Brain microvascular endothelial cell (primary cell): ENCODE results near the gene GJB3.

Source experiments
- DNase-seq: peaks from one replicate; pipeline ENCODE4 v3.0.0-alpha.2; 2020
- H3K27ac ChIP-seq: fragments of 250-450 bp; sonication (Bioruptor Pico); 2 replicates; pipeline ENCODE4 v1.5.1; 2020; ENCODE audit warnings: mild to moderate bottlenecking, moderate library complexity
- H3K27me3 ChIP-seq: fragments of 250-450 bp; sonication (Bioruptor Pico); replicated peaks from 2 replicates; pipeline ENCODE4 v1.5.1; 2020; ENCODE audit warnings: mild to moderate bottlenecking
- H3K36me3 ChIP-seq: fragments of 250-450 bp; sonication (Bioruptor Pico); replicated peaks from 2 replicates; pipeline ENCODE4 v1.5.1; 2020; ENCODE audit warnings: mild to moderate bottlenecking
- H3K4me3 ChIP-seq: 2 replicates; pipeline ENCODE4 v1.5.1; 2011; ENCODE audit warnings: low read depth, mild to moderate bottlenecking, control low read depth, low read length, moderate library complexity
- CTCF ChIP-seq: IDR thresholded peaks from 2 replicates; pipeline ENCODE4 v1.5.1; 2011; ENCODE audit warnings: low read depth, mild to moderate bottlenecking, moderate library complexity, low read length, control low read depth, inconsistent platforms; ENCODE audit errors: missing control alignments
- in situ Hi-C: cut with HindIII; loops from 2 replicates; pipeline ENCODE4 v1.10.0; 2017; ENCODE audit warnings: low sequenced_read_pairs, low pct_ligation_motif_present

Gene GJB3

GRCh38 chr1:34742667-34743270 is 38.2 kb upstream of the GJB3 start:
- in situ Hi-C loops: no loop called here
- peak; percentile 46 for DNase-seq

GRCh38 chr1:34743775-34744174 is 37.2 kb upstream of the GJB3 start:
- no peaks in the 10 kb centered on the region for H3K27me3 ChIP-seq
- DNase-seq: no peak
- no peaks in the 10 kb centered on the region for H3K36me3 ChIP-seq
- TF ChIP-seq CTCF: no peak
- H3K27ac ChIP-seq: no peak overlapping the region
- in situ Hi-C loops: no loop called here
- no peak overlapping the region for H3K4me3 ChIP-seq

More at GRCh38 chr1:34742667-34743270, 38.2 kb upstream of the GJB3 start:
- Histone ChIP-seq H3K27me3 (no peaks in the 10 kb centered on the region), H3K27ac (no peak overlapping the region), H3K4me3 (no peak overlapping the region), H3K36me3 (no peaks in the 10 kb centered on the region)
- peak; percentile 96 for TF ChIP-seq CTCF

DNA sequence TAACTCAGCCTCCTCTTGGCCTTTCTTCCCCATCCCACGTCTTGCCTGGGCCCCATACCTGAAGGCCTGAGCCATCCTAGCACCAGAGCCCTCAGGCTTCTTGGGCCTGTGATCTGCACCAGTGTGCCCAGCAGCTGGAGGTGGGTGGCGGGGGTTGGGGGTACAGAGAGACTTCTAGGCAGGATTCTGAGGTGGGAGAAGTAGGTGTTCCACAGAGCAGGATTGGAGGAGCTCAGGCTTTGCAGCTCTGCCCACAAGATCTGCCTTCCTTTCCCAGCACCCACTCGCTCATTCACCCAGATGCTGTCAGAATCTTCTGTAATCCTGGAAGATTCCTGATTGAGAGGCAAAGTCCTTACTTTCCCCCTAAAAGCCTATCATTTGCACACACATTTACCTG is 36.2 kb upstream of the GJB3 start:
- TF ChIP-seq CTCF: no peak
- in situ Hi-C loops: no loop called here
- DNase-seq: no peak
- no peak overlapping the region for H3K4me3 ChIP-seq
- H3K27ac ChIP-seq: no peak overlapping the region
- no peaks in the 10 kb centered on the region for H3K36me3 ChIP-seq
- H3K27me3 ChIP-seq: no peaks in the 10 kb centered on the region

- Histone ChIP-seq H3K27me3 (no peaks in the 10 kb centered on the region), H3K4me3 (no peak overlapping the region), H3K36me3 (no peaks in the 10 kb centered on the region), H3K27ac (no peak overlapping the region)
- no peak for TF ChIP-seq CTCF
- no peak for DNase-seq
- in situ Hi-C loops: no loop called here
Measured at GRCh38 chr1:34745666-34746065, 35.3 kb upstream of the GJB3 start.

GRCh38 chr1:34746101-34746500 is 34.9 kb upstream of the GJB3 start:
- Histone ChIP-seq H3K4me3 (no peak overlapping the region), H3K36me3 (no peaks in the 10 kb centered on the region), H3K27ac (no peak overlapping the region), H3K27me3 (no peaks in the 10 kb centered on the region)
- no peak for TF ChIP-seq CTCF
- in situ Hi-C loops: no loop called here
- DNase-seq: no peak
